GM12892 (cell line): ENCODE data around the gene TPRG1.

Experiments used
- DNase-seq: peaks from one replicate; pipeline ENCODE4 v3.0.0; 2011; ENCODE audit not compliant: insufficient read length
- FAIRE-seq: peaks from 2 replicates; lab custom pipeline; 2011; peaks lifted over from hg19 to GRCh38; lab: Jason Lieb, UNC
- POLR2A ChIP-seq: IDR thresholded peaks from 2 replicates; pipeline ENCODE4 v1.6.1; 2011; ENCODE audit warnings: low read depth, low read length, control low read depth
- POLR2AphosphoS5 ChIP-seq: IDR thresholded peaks from 2 replicates; pipeline ENCODE4 v1.6.1; 2011; ENCODE audit warnings: low read depth, low read length, control low read depth
- TAF1 ChIP-seq: IDR thresholded peaks from 2 replicates; pipeline ENCODE4 v1.6.1; 2011; ENCODE audit warnings: low read depth, mild to moderate bottlenecking, control low read depth, low read length, borderline replicate concordance

The TPRG1 gene

DNA sequence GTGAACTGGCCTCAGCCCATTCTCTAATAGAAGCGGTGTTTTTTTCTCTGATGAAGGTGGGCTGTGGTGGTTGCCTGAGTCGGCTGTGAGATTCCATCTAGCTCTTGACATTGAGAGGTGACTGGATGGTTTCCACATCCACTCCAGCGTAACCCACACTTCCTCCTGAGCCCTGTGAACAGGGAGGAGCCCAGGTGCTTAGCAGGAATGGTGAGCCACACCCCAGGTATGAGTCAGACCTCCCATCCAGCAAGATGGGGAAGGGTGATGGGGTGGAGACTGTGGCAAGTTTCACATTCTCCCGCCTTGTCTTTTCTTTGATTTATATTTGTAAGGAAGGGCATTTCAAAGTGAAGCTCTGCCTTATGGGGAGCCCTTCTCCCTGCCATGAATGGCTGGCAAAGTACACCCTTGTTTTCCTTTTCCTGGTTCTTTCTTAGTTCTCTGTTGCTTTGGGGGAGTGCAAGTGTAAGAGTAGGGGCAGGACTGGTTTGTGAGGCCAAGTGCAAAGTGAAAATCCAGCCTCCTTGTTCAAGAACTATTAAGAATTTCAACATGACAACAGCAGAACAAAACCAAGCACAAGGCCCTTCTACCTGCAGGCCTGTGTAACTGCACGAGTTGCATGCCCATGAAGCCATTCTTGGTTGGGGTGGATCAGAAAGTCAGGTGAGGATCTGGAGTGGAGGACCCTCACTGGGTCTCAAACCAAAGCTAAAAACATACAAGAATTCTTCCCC, 4.6 kb upstream of the TPRG1 start:
- TF ChIP-seq POLR2AphosphoS5 (no peak), TAF1 (no peak), POLR2A (no peak)
- DNase-seq: no peak
- FAIRE-seq: no peak

DNA sequence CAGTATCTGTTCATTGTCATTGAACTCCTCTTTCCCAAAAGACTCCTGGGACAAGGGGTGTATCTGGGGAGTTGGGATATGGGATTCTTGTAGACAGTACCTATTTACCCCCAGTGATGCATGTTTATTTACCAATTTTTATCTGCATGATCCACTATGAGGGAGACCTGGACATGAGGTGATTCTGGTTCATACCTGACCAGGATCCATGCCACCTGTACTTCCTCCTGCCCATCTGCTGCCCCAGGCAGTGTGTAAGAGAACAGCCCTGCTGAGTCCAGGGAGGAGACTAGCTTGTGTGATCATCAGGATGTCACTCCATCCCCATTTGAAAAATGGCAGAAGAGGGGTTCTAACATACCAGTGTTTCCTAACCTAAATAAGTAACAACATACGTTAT, 3.1 kb upstream of the TPRG1 start:
- FAIRE-seq (no peak), DNase-seq (no peak)
- no peak for TF ChIP-seq POLR2A
- no peak for TF ChIP-seq TAF1
- no peak for TF ChIP-seq POLR2AphosphoS5

DNA sequence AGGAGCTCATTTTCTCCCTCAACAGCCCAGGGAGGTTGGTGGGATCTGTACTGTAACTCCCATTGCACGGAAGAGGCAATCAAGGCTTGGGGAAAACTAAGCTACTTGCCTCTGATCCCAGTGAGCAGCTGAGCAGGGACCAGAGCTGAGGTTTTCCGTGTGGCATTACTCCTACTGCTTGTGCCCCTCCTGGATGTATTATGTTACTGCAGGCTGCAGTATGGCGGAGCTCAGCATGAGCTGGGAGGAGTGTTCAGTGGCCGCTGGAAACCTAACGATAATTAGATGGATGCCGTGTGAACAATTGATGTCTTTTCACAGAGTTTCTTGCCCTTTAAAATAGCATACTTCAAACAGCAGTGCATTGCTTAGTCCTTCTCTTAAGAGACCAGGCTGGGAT, 2.0 kb upstream of the TPRG1 start:
- FAIRE-seq (no peak), DNase-seq (no peak)
- TF ChIP-seq TAF1: no peak
- TF ChIP-seq POLR2AphosphoS5: no peak
- TF ChIP-seq POLR2A: no peak

DNA sequence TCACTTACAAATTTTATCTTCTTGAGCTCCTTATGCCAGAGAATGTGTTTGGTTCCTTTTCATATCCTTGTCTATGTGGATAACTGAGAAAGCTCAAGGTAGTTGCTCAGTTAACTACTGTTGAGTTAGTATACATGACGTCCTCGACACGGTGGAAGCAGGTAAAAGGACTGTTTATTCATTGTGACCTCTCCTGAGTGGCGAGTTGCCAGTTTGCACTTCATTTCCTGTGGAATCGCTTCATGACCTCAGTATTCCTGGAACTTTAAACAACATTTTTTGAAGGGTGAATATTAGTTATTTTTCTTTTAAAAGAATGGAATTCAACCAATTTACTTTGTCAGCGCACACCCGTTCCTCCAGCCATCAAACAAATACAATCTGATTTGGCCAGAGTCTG, 1.2 kb upstream of the TPRG1 start:
- FAIRE-seq (no peak), DNase-seq (no peak)
- no peak for TF ChIP-seq POLR2AphosphoS5
- TF ChIP-seq TAF1: no peak
- no peak for TF ChIP-seq POLR2A

DNA sequence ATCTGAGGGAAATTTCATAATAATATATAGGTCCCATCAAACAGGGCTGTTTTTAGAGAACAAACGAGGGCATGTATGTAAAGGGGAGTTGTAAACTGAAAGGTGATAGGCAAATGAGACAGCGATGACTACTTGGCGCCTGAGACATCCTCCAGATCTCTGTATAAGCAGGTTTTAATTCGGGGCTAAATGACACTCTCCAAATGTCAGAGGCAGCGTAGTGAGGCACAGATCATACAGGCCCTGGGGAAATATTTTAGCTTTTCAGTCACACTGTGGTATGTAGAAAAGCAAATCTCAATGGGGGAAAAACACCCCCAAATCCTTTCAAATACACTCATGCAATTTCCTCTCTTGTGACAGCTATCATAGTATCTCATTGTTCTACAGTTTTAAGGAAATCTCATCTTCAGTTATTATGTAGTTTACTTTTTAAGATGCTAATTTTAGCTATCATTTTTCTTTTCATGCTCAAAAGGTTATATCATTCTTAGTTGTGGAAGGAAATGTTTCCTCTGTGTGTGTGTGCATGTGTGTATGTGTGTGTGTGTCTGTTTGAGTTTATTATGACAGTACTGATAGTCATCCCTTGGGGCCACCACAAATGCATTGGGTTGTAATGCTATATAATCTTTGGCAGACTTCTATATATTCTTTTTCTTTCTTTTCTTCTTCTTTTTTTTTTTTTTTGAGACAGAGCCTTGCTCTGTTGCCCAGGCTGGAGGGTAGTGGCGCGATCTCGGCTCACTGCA, 1.1 kb downstream of the TPRG1 start:
- FAIRE-seq (no peak), DNase-seq (no peak)
- TF ChIP-seq POLR2A (no peak), TAF1 (no peak), POLR2AphosphoS5 (no peak)

DNA sequence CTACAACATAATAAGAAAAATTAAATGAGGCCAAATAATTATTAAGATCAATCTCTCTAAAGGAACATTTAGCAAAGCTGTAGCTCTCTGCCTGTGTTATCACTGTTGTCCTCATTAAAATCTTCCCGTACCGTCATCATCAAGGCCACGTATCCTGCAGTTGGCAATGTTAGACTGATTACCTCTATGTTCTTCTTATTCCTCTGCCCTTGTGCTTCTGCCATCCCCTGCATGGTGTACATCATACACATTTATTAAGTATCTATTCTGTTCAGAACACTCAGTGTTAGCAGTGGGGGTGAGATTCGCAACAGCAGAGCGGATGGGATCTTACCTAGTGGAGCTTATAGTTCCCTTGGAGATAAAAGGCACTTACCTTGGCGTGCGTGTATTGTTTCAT, 12.8 kb downstream of the TPRG1 start:
- no peak for DNase-seq
- no peak for TF ChIP-seq POLR2A
- FAIRE-seq: no peak

DNA sequence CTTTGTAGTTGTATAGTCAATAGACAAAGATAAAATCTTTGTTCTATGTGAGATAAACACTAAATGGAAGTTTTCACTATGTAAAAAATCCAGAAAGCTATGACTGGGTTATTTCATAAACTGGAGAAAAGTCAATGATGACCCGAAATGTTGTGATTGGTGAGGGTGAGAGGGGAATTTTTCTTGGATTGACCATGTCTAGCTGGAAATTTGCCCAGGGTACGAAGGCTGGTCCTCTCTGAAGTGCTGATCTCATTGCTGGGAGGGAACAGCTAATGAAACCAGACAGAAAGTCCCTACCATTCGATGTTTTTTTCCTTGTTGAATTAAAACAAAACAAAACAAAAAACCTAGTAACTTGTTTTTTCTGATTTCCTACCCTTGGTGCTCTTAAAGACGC, 14.3 kb downstream of the TPRG1 start:
- no peak for FAIRE-seq
- no peak for TF ChIP-seq POLR2AphosphoS5
- TF ChIP-seq TAF1: no peak
- TF ChIP-seq POLR2A: no peak
- no peak for DNase-seq

DNA sequence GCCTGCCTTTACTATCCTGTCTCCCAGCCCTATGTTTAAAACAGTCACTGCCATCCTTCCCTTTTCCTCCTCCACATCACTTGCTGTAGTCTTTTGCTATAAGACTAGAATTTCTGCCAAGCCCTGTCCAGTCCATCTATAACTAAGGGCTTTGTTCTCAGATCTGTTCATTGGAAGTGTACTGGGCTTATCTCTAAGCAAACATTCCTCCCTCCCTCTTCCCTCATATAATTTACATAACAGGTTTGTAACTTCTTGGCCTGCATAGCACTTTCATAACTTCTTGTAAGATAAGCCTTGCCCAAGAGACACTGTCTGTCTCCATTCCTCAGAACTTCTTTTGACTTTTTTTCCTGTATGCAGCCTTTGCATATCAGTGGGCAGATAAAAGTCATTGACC, 16.7 kb downstream of the TPRG1 start:
- DNase-seq: no peak
- no peak for FAIRE-seq
- TF ChIP-seq POLR2A (no peak), POLR2AphosphoS5 (no peak), TAF1 (no peak)

DNA sequence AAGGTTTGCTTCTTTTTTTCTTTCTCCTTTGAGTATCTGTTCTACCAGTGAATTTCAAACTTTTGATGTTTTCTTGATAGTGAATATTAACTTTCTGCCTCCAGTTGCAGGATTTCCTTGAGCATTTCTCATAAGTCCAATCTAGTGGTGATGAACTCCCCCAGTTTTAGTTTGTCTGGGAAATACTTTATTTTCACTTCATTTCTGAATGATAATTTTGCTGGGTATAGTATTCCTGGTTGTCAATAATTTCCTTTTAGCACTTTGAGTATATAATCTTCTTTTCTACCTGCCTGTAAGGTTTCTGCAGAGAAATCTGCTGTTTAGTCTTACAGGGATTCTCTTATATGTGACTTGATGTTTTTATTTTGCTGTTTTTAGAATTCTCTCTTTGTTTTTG, 21.0 kb downstream of the TPRG1 start:
- DNase-seq (no peak), FAIRE-seq (no peak)
- no peak for TF ChIP-seq TAF1
- no peak for TF ChIP-seq POLR2A
- TF ChIP-seq POLR2AphosphoS5: no peak

DNA sequence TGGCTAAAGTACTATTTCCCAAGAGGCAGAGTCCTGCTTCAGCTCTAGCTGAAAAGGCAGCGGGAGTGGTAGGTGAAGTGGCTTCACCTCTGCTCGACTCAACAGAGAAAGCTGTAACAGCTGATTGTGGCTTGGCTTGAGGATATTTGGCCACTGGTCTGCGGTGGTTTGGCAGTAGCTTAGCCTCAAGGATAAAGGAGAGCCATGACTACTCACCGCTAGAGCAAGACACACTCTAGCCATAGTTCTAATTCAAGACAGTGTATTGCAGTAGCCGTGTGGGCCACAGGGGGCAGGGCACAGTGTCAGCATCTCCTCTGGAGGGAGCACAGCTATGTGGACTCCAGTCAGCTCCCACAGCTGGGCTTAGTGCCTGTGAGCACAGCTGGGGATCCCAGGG, 23.5 kb downstream of the TPRG1 start:
- DNase-seq: no peak
- no peak for FAIRE-seq
- TF ChIP-seq TAF1 (no peak), POLR2A (no peak), POLR2AphosphoS5 (no peak)

DNA sequence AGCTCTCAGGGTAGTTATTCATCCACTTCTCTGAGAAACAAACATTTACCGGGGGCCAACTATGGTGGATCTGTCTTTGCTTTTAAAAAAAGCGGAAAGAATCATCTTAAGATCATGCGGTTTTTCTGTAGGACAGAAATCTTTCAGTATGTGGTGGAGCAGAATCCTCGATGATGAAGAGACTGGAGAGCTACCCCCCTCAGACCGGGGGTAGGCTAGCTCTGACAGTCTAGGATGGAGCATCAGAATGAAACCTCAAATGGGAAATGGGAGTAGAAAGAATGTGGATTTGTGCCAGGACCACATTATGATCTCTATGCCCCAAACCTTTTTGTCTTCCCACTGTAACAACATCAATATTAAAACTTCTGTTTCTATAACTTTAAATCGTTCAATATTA, 30.3 kb downstream of the TPRG1 start:
- FAIRE-seq (no peak), DNase-seq (no peak)
- no peak for TF ChIP-seq TAF1
- no peak for TF ChIP-seq POLR2AphosphoS5
- TF ChIP-seq POLR2A: no peak

DNA sequence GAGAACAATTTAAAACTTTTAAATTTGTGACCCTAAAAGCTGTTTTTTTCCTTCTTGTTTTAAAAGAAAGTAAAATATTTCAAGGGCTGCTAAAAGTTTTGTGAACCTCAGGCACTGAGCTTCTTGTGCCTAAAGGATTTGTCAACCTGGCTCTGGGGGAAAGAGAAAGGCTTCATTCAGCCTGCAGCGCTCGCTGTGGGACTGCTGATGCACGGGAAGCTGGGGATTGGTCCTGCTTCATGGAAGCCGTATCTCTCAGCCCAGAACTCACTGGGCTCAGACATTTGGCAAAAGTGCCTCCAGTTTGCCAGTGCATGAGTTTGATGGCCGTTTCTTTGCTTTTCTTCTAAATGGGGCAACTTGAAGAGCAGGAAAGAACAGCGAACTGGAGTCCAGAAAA, 30.8 kb downstream of the TPRG1 start:
- FAIRE-seq (no peak), DNase-seq (no peak)
- no peak for TF ChIP-seq TAF1
- TF ChIP-seq POLR2A: no peak
- TF ChIP-seq POLR2AphosphoS5: no peak
